H1 (cell line): ENCODE measurements around the gene MIOX. TPM values are rescaled to one million over a fixed set of nuclear protein-coding genes. Genes with fewer than 3 reads are reported as not detected.

Experiments
- CTCF ChIA-PET: fragments of 300-600 bp; sonication (Branson Sonifier 250); formaldehyde crosslinking; loops from one replicate; lab custom pipeline; 2021; ENCODE audit not compliant: partially characterized antibody; lab: Charles Lee
- POLR2A ChIA-PET: fragments of 300-600 bp; sonication (Branson Sonifier 250); formaldehyde crosslinking; loops from one replicate; lab custom pipeline; 2021; ENCODE audit warnings: inconsistent platforms; ENCODE audit not compliant: partially characterized antibody; lab: Charles Lee
- DNase-seq, 2 experiments: peaks; one replicate each; pipeline versions ENCODE4 v3.0.0 to v3.0.0-alpha.2; 2010 to 2022; ENCODE audit warnings: low spot score in 2 of 2, low read depth in 1 of 2, mixed read lengths in 1 of 2
- FAIRE-seq: peaks from 2 replicates; lab custom pipeline; 2011; peaks lifted over from hg19 to GRCh38; lab: Jason Lieb, UNC
- H2AFZ ChIP-seq: 2 replicates; pipeline ENCODE4 v1.8.1; 2012; ENCODE audit warnings: low read length, inconsistent platforms
- H2AK5ac ChIP-seq: 2 replicates; pipeline ENCODE4 v1.6.1; 2013; ENCODE audit warnings: low read depth, low read length
- H2BK120ac ChIP-seq: replicated peaks from 2 replicates; pipeline ENCODE3; 2013; ENCODE audit warnings: low read depth, low read length, inconsistent platforms
- H2BK12ac ChIP-seq: 2 replicates; pipeline ENCODE4 v1.6.1; 2013; ENCODE audit warnings: low read depth, low read length
- H2BK15ac ChIP-seq: 2 replicates; pipeline ENCODE4 v1.6.1; 2013; ENCODE audit warnings: low read length
- H2BK20ac ChIP-seq: 2 replicates; pipeline ENCODE4 v1.6.1; 2013; ENCODE audit warnings: low read length
- H2BK5ac ChIP-seq: 2 replicates; pipeline ENCODE4 v1.6.1; 2013; ENCODE audit warnings: low read depth, low read length
- H3K14ac ChIP-seq: 2 replicates; pipeline ENCODE4 v1.6.1; 2013; ENCODE audit warnings: inconsistent platforms; ENCODE audit not compliant: insufficient read length
- H3K18ac ChIP-seq: 2 replicates; pipeline ENCODE4 v1.6.1; 2013; ENCODE audit warnings: low read length; ENCODE audit errors: extremely low read depth
- H3K23ac ChIP-seq: 2 replicates; pipeline ENCODE4 v1.6.1; 2013; ENCODE audit warnings: inconsistent platforms; ENCODE audit not compliant: insufficient read length
- H3K23me2 ChIP-seq: 2 replicates; pipeline ENCODE4 v1.6.1; 2013; ENCODE audit warnings: low read depth, low read length
- H3K27ac ChIP-seq: 2 replicates; pipeline ENCODE4 v1.6.1; 2011; ENCODE audit warnings: low read depth, low read length, inconsistent platforms
- H3K27me3 ChIP-seq, 4 experiments: replicated peaks in 1 of 4; 1 replicate in 1 of 4; 2 replicates in 3 of 4; pipeline versions ENCODE4 v1.6.1 to v1.8.1; 2011 to 2013; ENCODE audit warnings: low read length in 3 of 4, mild to moderate bottlenecking in 3 of 4, inconsistent platforms in 2 of 4, mixed read lengths in 2 of 4, moderate library complexity in 1 of 4; ENCODE audit not compliant: control insufficient read depth in 3 of 4, insufficient read depth in 3 of 4; ENCODE audit errors: extremely low read depth in 1 of 4
- H3K36me3 ChIP-seq, 4 experiments: 2 replicates each; pipeline versions ENCODE4 v1.6.1 to v1.8.1; 2011 to 2013; ENCODE audit warnings: mild to moderate bottlenecking in 4 of 4, low read length in 3 of 4, moderate library complexity in 2 of 4, control low read depth in 1 of 4, inconsistent platforms in 1 of 4; ENCODE audit not compliant: insufficient read depth in 4 of 4, control insufficient read depth in 2 of 4
- H3K4ac ChIP-seq: replicated peaks from 2 replicates; pipeline ENCODE3; 2013; ENCODE audit warnings: low read length, low read depth, mixed read lengths, inconsistent platforms; ENCODE audit not compliant: insufficient read length
- H3K4me1 ChIP-seq, 4 experiments: replicated peaks in 1 of 4; 1 replicate in 1 of 4; 2 replicates in 3 of 4; pipeline versions ENCODE4 v1.6.1 to v1.8.1; 2011 to 2013; ENCODE audit warnings: low read length in 3 of 4, inconsistent platforms in 2 of 4, mixed read lengths in 1 of 4; ENCODE audit not compliant: insufficient read depth in 4 of 4, control insufficient read depth in 3 of 4
- H3K4me2 ChIP-seq, 2 experiments: 2 replicates each; pipeline versions ENCODE4 v1.6.1 to v1.8.1; 2011 to 2013; ENCODE audit warnings: low read depth in 2 of 2, low read length in 2 of 2, control low read depth in 1 of 2, inconsistent platforms in 1 of 2, mild to moderate bottlenecking in 1 of 2; ENCODE audit not compliant: insufficient read depth in 1 of 2
- H3K4me3 ChIP-seq, 4 experiments: fragments of 200-600, 300-600 bp in 1 of 4; sonication (generic), shearing (Covaris generic), sonication (Bioruptor Twin) in 1 of 4; 2 replicates each; pipeline versions ENCODE4 v1.5.1 to v1.8.1; 2011 to 2016; ENCODE audit warnings: low read length in 4 of 4, low read depth in 3 of 4, control low read depth in 2 of 4, inconsistent platforms in 2 of 4, mild to moderate bottlenecking in 2 of 4, mixed read lengths in 1 of 4, moderate library complexity in 1 of 4; ENCODE audit not compliant: insufficient read depth in 2 of 4; ENCODE audit errors: extremely low read depth in 1 of 4
- H3K56ac ChIP-seq: replicated peaks from 2 replicates; pipeline ENCODE3; 2013; ENCODE audit warnings: low read depth, mild to moderate bottlenecking, mixed read lengths, low read length, inconsistent platforms; ENCODE audit not compliant: insufficient read length
- H3K79me1 ChIP-seq: 2 replicates; pipeline ENCODE4 v1.6.1; 2013; ENCODE audit warnings: low read depth, low read length, control low read depth
- H3K79me2 ChIP-seq, 2 experiments: 2 replicates each; pipeline versions ENCODE4 v1.6.1 to v1.8.1; 2012 to 2013; ENCODE audit warnings: low read length in 2 of 2, mild to moderate bottlenecking in 2 of 2, inconsistent platforms in 1 of 2; ENCODE audit not compliant: insufficient read depth in 2 of 2, control insufficient read depth in 1 of 2
- H3K9ac ChIP-seq, 4 experiments: replicated peaks in 1 of 4; 1 replicate in 1 of 4; 2 replicates in 3 of 4; pipeline versions ENCODE4 v1.6.1 to v1.8.1; 2011 to 2013; ENCODE audit warnings: low read depth in 3 of 4, low read length in 3 of 4, control low read depth in 2 of 4, mild to moderate bottlenecking in 2 of 4, moderate library complexity in 2 of 4, inconsistent platforms in 1 of 4; ENCODE audit errors: extremely low read depth in 1 of 4
- H3K9me3 ChIP-seq, 2 experiments: 2 replicates each; pipeline versions ENCODE4 v1.6.1 to v1.8.1; 2012 to 2013; ENCODE audit warnings: mild to moderate bottlenecking in 2 of 2, moderate library complexity in 2 of 2, control low read depth in 1 of 2, inconsistent platforms in 1 of 2, low read depth in 1 of 2, low read length in 1 of 2, mixed read lengths in 1 of 2; ENCODE audit not compliant: insufficient read depth in 2 of 2
- H4K20me1 ChIP-seq, 2 experiments: replicated peaks in 1 of 2; 2 replicates each; pipeline versions ENCODE3 to v1.8.1; 2011 to 2013; ENCODE audit warnings: inconsistent platforms in 2 of 2, low read length in 2 of 2, mild to moderate bottlenecking in 1 of 2; ENCODE audit not compliant: insufficient read depth in 2 of 2, control insufficient read depth in 1 of 2
- H4K5ac ChIP-seq: 2 replicates; pipeline ENCODE4 v1.6.1; 2013; ENCODE audit warnings: low read length, low read depth, mixed read lengths, inconsistent platforms; ENCODE audit not compliant: insufficient read length
- H4K8ac ChIP-seq: 2 replicates; pipeline ENCODE4 v1.8.0; 2013; ENCODE audit warnings: mild to moderate bottlenecking, moderate library complexity, low read length, inconsistent platforms; ENCODE audit not compliant: insufficient read depth; ENCODE audit errors: extremely low read depth
- H4K91ac ChIP-seq: replicated peaks from 2 replicates; pipeline ENCODE3; 2013; ENCODE audit warnings: low read length, mixed read lengths, inconsistent platforms; ENCODE audit not compliant: insufficient read length
- ATF2 ChIP-seq: IDR thresholded peaks from 2 replicates; pipeline ENCODE4 v1.6.1; 2012; ENCODE audit warnings: low read length, inconsistent platforms
- CBX5 ChIP-seq: fragments of 300-800, 300-1000 bp; sonication (generic); IDR thresholded peaks from 2 replicates; pipeline ENCODE4 v1.7.1; 2016; ENCODE audit warnings: antibody characterized with exemption, low read length, low read depth
- POLR2A ChIP-seq, 2 experiments: IDR thresholded peaks; 1 replicate in 1 of 2; 2 replicates in 1 of 2; pipeline ENCODE4 v1.6.1; 2011; ENCODE audit warnings: low read depth in 2 of 2, low read length in 2 of 2, mild to moderate bottlenecking in 2 of 2; ENCODE audit errors: control extremely low read depth in 1 of 2
- RAD21 ChIP-seq, 2 experiments: IDR thresholded peaks in 1 of 2; conservative IDR thresholded peaks in 1 of 2; 2 replicates each; pipeline ENCODE4 v1.6.1; 2011; ENCODE audit warnings: low read depth in 2 of 2, low read length in 2 of 2, improper control_type of control experiment in 1 of 2, inconsistent platforms in 1 of 2, mild to moderate bottlenecking in 1 of 2, moderate library complexity in 1 of 2
- WGBS, 2 experiments: shearing (Covaris generic) in 1 of 2; methylation state at CpG; one replicate each; pipeline versions ENCODE4 v1.1.6 to v1.1.7; 2013 to 2015; ENCODE audit warnings: low lambda C conversion rate in 2 of 2, mixed read lengths in 2 of 2, inconsistent platforms in 1 of 2, low coverage in 1 of 2, missing lambda C conversion rate in 1 of 2; ENCODE audit not compliant: insufficient replicate concordance in 2 of 2, insufficient coverage in 1 of 2, insufficient read length in 1 of 2; ENCODE audit errors: extremely low coverage in 1 of 2, missing lambda C conversion rate in 1 of 2; 5-methylcytosine and 5-hydroxymethylcytosine counted together
- polyA plus RNA-seq, 7 experiments: library from polyadenylated mRNA; depleted of rRNA in 3 of 7; stranded (reverse) in 5 of 7; unstranded in 2 of 7; fragments of >200 nt in 5 of 7; fragments of 200-250 nt in 2 of 7; gene quantifications; 1 replicate in 5 of 7; 2 replicates in 1 of 7; 4 replicates in 1 of 7; pipeline versions ENCODE4 v1.2.1 to v1.2.3, GENCODE V29; 2011 to 2013; ENCODE audit warnings: missing spikeins in 2 of 7, mixed read lengths in 2 of 7
- total RNA-seq: library from RNA; stranded (reverse); fragmentation: NEBNext Ultra II Directional; extraction: Animal tissue kit (Norgen Biotek cat#: 25700); gene quantifications from 2 replicates; pipeline ENCODE4 v1.2.1, GENCODE V29; 2021
- TF ChIP-seq, protein P1 (sequence below): IDR thresholded peaks from 2 replicates; pipeline ENCODE4 v1.6.1; 2012; ENCODE audit warnings: inconsistent platforms
- TF ChIP-seq, protein P2 (sequence below): IDR thresholded peaks from 2 replicates; pipeline ENCODE4 v1.6.1; 2012; ENCODE audit warnings: inconsistent platforms

Gene MIOX
- total and polyA plus RNA-seq, 2 of the 8 experiments (the other 6 are each of a cell fraction or from before 2014, with no cell fraction given) = 0.30 to 0.32 TPM

- no peak for FAIRE-seq
- no peaks in the 10 kb centered on the region for H3K79me1 ChIP-seq
- H3K23ac ChIP-seq = no peak overlapping the region
- H3K56ac ChIP-seq = no peak overlapping the region
- peaks cover 5 to 22% of the 10 kb centered on the region in 2 experiments for H4K20me1 ChIP-seq
- CTCF ChIA-PET = interaction anchor here (1.0 to 1.3 kb wide), 2 partner anchors 10 to 76 kb away, joined by 3 read pairs; no protein-coding TSS in a partner anchor
- H2AFZ ChIP-seq = no peak overlapping the region
- H3K27ac ChIP-seq = no peak overlapping the region
- no peak overlapping the region for H4K91ac ChIP-seq
- H2AK5ac ChIP-seq = no peak overlapping the region; the same call in 1 of the 2 replicates
- H3K4me1 ChIP-seq = peaks cover 0 to 26% (median 12%) of the 10 kb centered on the region in 4 experiments; a peak in 5 of 7 replicates
- no peak overlapping the region for H2BK15ac ChIP-seq
- H4K8ac ChIP-seq = no peak overlapping the region
- no peaks in the 10 kb centered on the region for H3K79me2 ChIP-seq
- no peak overlapping the region for H2BK5ac ChIP-seq
- WGBS, 2 experiments = 78% methylated on average over 15 of the region's 15 CpGs; no CpG with 5 or more reads in 1 of the 2 experiments
- peaks cover 34% of the 10 kb centered on the region; the same call in 1 of the 2 replicates for H3K23me2 ChIP-seq
- H3K4me2 ChIP-seq = no peak overlapping the region
- TF ChIP-seq RAD21 (IDR thresholded peaks at IDR 0.05 in 1 of 2, conservative IDR thresholded peaks at IDR 0.05 in 1 of 2; ENCODE audit: low read depth in 2 of 2, low read length in 2 of 2) (no peak), POLR2A (IDR thresholded peaks at IDR 0.05; ENCODE audit: control extremely low read depth in 1 of 2, low read depth in 2 of 2, low read length in 2 of 2) (no peak), ATF2 (no peak), CBX5 (no peak)
- TF ChIP-seq, protein P1, sequence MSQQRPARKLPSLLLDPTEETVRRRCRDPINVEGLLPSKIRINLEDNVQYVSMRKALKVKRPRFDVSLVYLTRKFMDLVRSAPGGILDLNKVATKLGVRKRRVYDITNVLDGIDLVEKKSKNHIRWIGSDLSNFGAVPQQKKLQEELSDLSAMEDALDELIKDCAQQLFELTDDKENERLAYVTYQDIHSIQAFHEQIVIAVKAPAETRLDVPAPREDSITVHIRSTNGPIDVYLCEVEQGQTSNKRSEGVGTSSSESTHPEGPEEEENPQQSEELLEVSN = peak; percentile 70
- TF ChIP-seq, protein P2, sequence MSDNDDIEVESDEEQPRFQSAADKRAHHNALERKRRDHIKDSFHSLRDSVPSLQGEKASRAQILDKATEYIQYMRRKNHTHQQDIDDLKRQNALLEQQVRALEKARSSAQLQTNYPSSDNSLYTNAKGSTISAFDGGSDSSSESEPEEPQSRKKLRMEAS = peak; percentile 85
- no peak overlapping the region for H2BK120ac ChIP-seq
- H3K27me3 ChIP-seq = peaks cover 43 to 70% (median 60%) of the 10 kb centered on the region in 4 experiments
- H3K36me3 ChIP-seq = peaks cover 0 to 2% (median 0%) of the 10 kb centered on the region in 4 experiments; a peak in 2 of 8 replicates
- DNase-seq = peak in 1 of 2 experiments; percentile 59
- H3K18ac ChIP-seq = no peak overlapping the region
- H4K5ac ChIP-seq = no peak overlapping the region
- no peak overlapping the region for H3K4ac ChIP-seq
- H3K14ac ChIP-seq = no peak overlapping the region
- no peak overlapping the region for H2BK20ac ChIP-seq
- POLR2A ChIA-PET = interaction anchor here (1.0 to 1.5 kb wide), 3 partner anchors 11 to 25 kb away, joined by 3 to 7 read pairs (median 3); partner anchors contain the start of genes LMF2 and NCAPH2
- no peak overlapping the region; the same call in 1 of the 2 replicates for H2BK12ac ChIP-seq
- H3K9ac ChIP-seq = no peak overlapping the region
- no peak overlapping the region for H3K4me3 ChIP-seq
- H3K9me3 ChIP-seq = no peaks in the 10 kb centered on the region
Measured at GRCh38 chr22:50528682-50529415, 42.2 kb downstream of the MIOX start.
